ENCODE data around the gene ZNF236. TPM values are rescaled to one million over a fixed set of nuclear protein-coding genes. Genes with fewer than 3 reads are reported as not detected.
A peak's percentile ranks its signal among the peaks of the same experiment; 100 is the strongest.

Gene ZNF236
- total and polyA plus RNA-seq, 2 of the 13 experiments (the other 11 are each of a cell fraction or from before 2014, with no cell fraction given): 3.0 to 7.2 TPM

- Histone ChIP-seq H4K20me1 (ENCODE audit: insufficient read depth, low read length) (no peaks in the 10 kb centered on the region), H3K27me3 (ENCODE audit: control insufficient read depth in 1 of 2, insufficient read depth in 2 of 2, low read length in 2 of 2) (no peaks in the 10 kb centered on the region; a peak in 2 of 5 replicates), H2AFZ (ENCODE audit: low read length) (no peak overlapping the region), H3K4me3 (replicated peaks in 1 of 3; ENCODE audit: insufficient read depth in 1 of 3, low read depth in 2 of 3, low read length in 3 of 3) (no peak overlapping the region), H3K9me3 (ENCODE audit: low read length) (no peaks in the 10 kb centered on the region), H3K4me2 (ENCODE audit: low read depth, low read length) (no peak overlapping the region), H3K9ac (ENCODE audit: insufficient read depth, low read depth, low read length) (no peak overlapping the region), H3K79me2 (ENCODE audit: insufficient read depth, low read length) (peaks cover 17% of the 10 kb centered on the region), H3K4me1 (ENCODE audit: insufficient read depth, low read length) (peaks cover 34% of the 10 kb centered on the region), H3K27ac (ENCODE audit: extremely low read length, insufficient read depth, low read length) (peak overlapping the region; percentile 21), H3K36me3 (replicated peaks in 1 of 2; ENCODE audit: control insufficient read depth in 1 of 2, insufficient read depth in 2 of 2, low read length in 2 of 2) (0 out of 5 replicates have a peak, but pooled peaks cover 0 to 3% of the 10 kb centered on the region in 2 experiments)
- DNase-seq (ENCODE audit: low spot score): no peak
- 74% methylated on average over 17 of the region's 17 CpGs for WGBS (ENCODE audit: low lambda C conversion rate)
- BruUV-seq (replicated peaks): no TSS peak
- TF ChIP-seq ZFP82 (CRISPR knock-in tag; IDR thresholded peaks at IDR 0.05; ENCODE audit: borderline replicate concordance) (no peak), ZNF362 (CRISPR knock-in tag; IDR thresholded peaks at IDR 0.05; ENCODE audit: borderline replicate concordance) (peak; percentile 57; the same call in 1 of the 2 replicates), PBX3 (CRISPR knock-in tag; IDR thresholded peaks at IDR 0.05; ENCODE audit: borderline replicate concordance) (no peak), ZNF770 (CRISPR knock-in tag; IDR thresholded peaks at IDR 0.05) (peak; percentile 85), ZNF121 (CRISPR knock-in tag; IDR thresholded peaks at IDR 0.05) (peak; percentile 72), ZNF781 (CRISPR knock-in tag; IDR thresholded peaks at IDR 0.05; ENCODE audit: borderline replicate concordance, not compliant biosample characterization) (no peak)
- in situ Hi-C loops (cut with HindIII; ENCODE audit: extremely low pct_ligation_motif_present, low pct_unique_long_range_greater_than_20kb): no loop called here
- POLR2A ChIA-PET: no interaction called here
- CTCF ChIA-PET (ENCODE audit: low intra/inter-chr PET ratio, low total read pairs): no interaction called here
- no peak for FAIRE-seq
- no peak for ATAC-seq
- intact Hi-C loops (cut with micrococcal nuclease; ENCODE audit: unreplicated experiment): loop anchor here (2.0 kb wide), 1 partner anchor 15 kb away; no protein-coding TSS in a partner anchor
Observed at GRCh38 chr18:76817888-76818611, 4.3 kb upstream of the ZNF236 start.
